ENCODE measurements around the gene ANXA4. TPM values are rescaled to one million over a fixed set of nuclear protein-coding genes. Genes with fewer than 3 reads are reported as not detected.

Gene ANXA4
- total and polyA plus RNA-seq, 4 donors = 19.5 to 61.4 (median 22.6) TPM

GRCh38 chr2:69718338-69718965 is 23.5 kb upstream of the ANXA4 start:
- no peak for DNase-seq (ENCODE audit: low read depth in 4 of 6, low spot score in 6 of 6)
- Histone ChIP-seq H3K27me3 (ENCODE audit: control insufficient read depth, insufficient read depth, low read length) (no peaks in the 10 kb centered on the region), H3K4me3 (ENCODE audit: low read depth, low read length) (no peak overlapping the region), H3K27ac (ENCODE audit: low read depth, low read length) (no peak overlapping the region), H3K9me3 (ENCODE audit: control insufficient read depth, insufficient read depth, low read length) (no peaks in the 10 kb centered on the region), H3K4me1 (ENCODE audit: control insufficient read depth, insufficient read depth, low read length) (peaks cover 6% of the 10 kb centered on the region), H3K36me3 (ENCODE audit: control insufficient read depth, insufficient read depth, low read length) (no peaks in the 10 kb centered on the region)
- 86% methylated on average over 4 of the region's 5 CpGs for WGBS (ENCODE audit: insufficient coverage)

- H3K4me3 ChIP-seq (ENCODE audit: low read depth, low read length) = no peak overlapping the region
- peaks cover 6% of the 10 kb centered on the region for H3K4me1 ChIP-seq (ENCODE audit: control insufficient read depth, insufficient read depth, low read length)
- H3K9me3 ChIP-seq (ENCODE audit: control insufficient read depth, insufficient read depth, low read length) = no peaks in the 10 kb centered on the region
- no peaks in the 10 kb centered on the region for H3K27me3 ChIP-seq (ENCODE audit: control insufficient read depth, insufficient read depth, low read length)
- H3K27ac ChIP-seq (ENCODE audit: low read depth, low read length) = no peak overlapping the region
- WGBS (ENCODE audit: insufficient coverage) = 69% methylated on average over 1 of the region's 1 CpG
- no peak for DNase-seq (ENCODE audit: low read depth in 4 of 6, low spot score in 6 of 6)
- no peaks in the 10 kb centered on the region for H3K36me3 ChIP-seq (ENCODE audit: control insufficient read depth, insufficient read depth, low read length)
Measured at GRCh38 chr2:69720404-69720803, 21.5 kb upstream of the ANXA4 start.

- Histone ChIP-seq H3K36me3 (ENCODE audit: control insufficient read depth, insufficient read depth, low read length) (no peaks in the 10 kb centered on the region), H3K27ac (ENCODE audit: low read depth, low read length) (no peak overlapping the region), H3K4me1 (ENCODE audit: control insufficient read depth, insufficient read depth, low read length) (peaks cover 6% of the 10 kb centered on the region), H3K27me3 (ENCODE audit: control insufficient read depth, insufficient read depth, low read length) (no peaks in the 10 kb centered on the region), H3K9me3 (ENCODE audit: control insufficient read depth, insufficient read depth, low read length) (no peaks in the 10 kb centered on the region), H3K4me3 (ENCODE audit: low read depth, low read length) (no peak overlapping the region)
- 44% methylated on average over 3 of the region's 4 CpGs for WGBS (ENCODE audit: insufficient coverage)
- peak in 2 of 6 donors; percentile 36 to 40 for DNase-seq (ENCODE audit: low read depth in 4 of 6, low spot score in 6 of 6)
Measured at GRCh38 chr2:69721022-69721421, 20.9 kb upstream of the ANXA4 start.

GRCh38 chr2:69723791-69724190 is 18.1 kb upstream of the ANXA4 start:
- H3K4me1 ChIP-seq (ENCODE audit: control insufficient read depth, insufficient read depth, low read length) = no peaks in the 10 kb centered on the region
- H3K27ac ChIP-seq (ENCODE audit: low read depth, low read length) = no peak overlapping the region
- 97% methylated on average over 7 of the region's 14 CpGs for WGBS (ENCODE audit: insufficient coverage)
- no peak overlapping the region for H3K4me3 ChIP-seq (ENCODE audit: low read depth, low read length)
- DNase-seq (ENCODE audit: low read depth in 4 of 6, low spot score in 6 of 6) = no peak
- no peaks in the 10 kb centered on the region for H3K9me3 ChIP-seq (ENCODE audit: control insufficient read depth, insufficient read depth, low read length)
- no peaks in the 10 kb centered on the region for H3K36me3 ChIP-seq (ENCODE audit: control insufficient read depth, insufficient read depth, low read length)
- H3K27me3 ChIP-seq (ENCODE audit: control insufficient read depth, insufficient read depth, low read length) = no peaks in the 10 kb centered on the region

- no peaks in the 10 kb centered on the region for H3K9me3 ChIP-seq (ENCODE audit: control insufficient read depth, insufficient read depth, low read length)
- peak; percentile 66 to 96 (median 78) for DNase-seq (ENCODE audit: low read depth in 4 of 6, low spot score in 6 of 6)
- 0% methylated on average over 8 of the region's 13 CpGs for WGBS (ENCODE audit: insufficient coverage)
- H3K36me3 ChIP-seq (ENCODE audit: control insufficient read depth, insufficient read depth, low read length) = no peaks in the 10 kb centered on the region
- H3K27me3 ChIP-seq (ENCODE audit: control insufficient read depth, insufficient read depth, low read length) = no peaks in the 10 kb centered on the region
- H3K4me3 ChIP-seq (ENCODE audit: low read depth, low read length) = peak overlapping the region; percentile 9
- H3K4me1 ChIP-seq (ENCODE audit: control insufficient read depth, insufficient read depth, low read length) = no peaks in the 10 kb centered on the region
- H3K27ac ChIP-seq (ENCODE audit: low read depth, low read length) = no peak overlapping the region
Measured at GRCh38 chr2:69724540-69725159, 17.3 kb upstream of the ANXA4 start.

GRCh38 chr2:69725706-69726360 is 16.1 kb upstream of the ANXA4 start:
- H3K9me3 ChIP-seq (ENCODE audit: control insufficient read depth, insufficient read depth, low read length) = no peaks in the 10 kb centered on the region
- DNase-seq (ENCODE audit: low read depth in 4 of 6, low spot score in 6 of 6) = no peak
- no peaks in the 10 kb centered on the region for H3K4me1 ChIP-seq (ENCODE audit: control insufficient read depth, insufficient read depth, low read length)
- no CpG with 5 or more reads among the region's 7 CpGs for WGBS (ENCODE audit: insufficient coverage)
- H3K4me3 ChIP-seq (ENCODE audit: low read depth, low read length) = no peak overlapping the region
- H3K27ac ChIP-seq (ENCODE audit: low read depth, low read length) = no peak overlapping the region
- H3K27me3 ChIP-seq (ENCODE audit: control insufficient read depth, insufficient read depth, low read length) = no peaks in the 10 kb centered on the region
- H3K36me3 ChIP-seq (ENCODE audit: control insufficient read depth, insufficient read depth, low read length) = no peaks in the 10 kb centered on the region

GRCh38 chr2:69729266-69729665 is 12.7 kb upstream of the ANXA4 start:
- no peaks in the 10 kb centered on the region for H3K9me3 ChIP-seq (ENCODE audit: control insufficient read depth, insufficient read depth, low read length)
- no peak for DNase-seq (ENCODE audit: low read depth in 4 of 6, low spot score in 6 of 6)
- WGBS (ENCODE audit: insufficient coverage) = 100% methylated on average over 1 of the region's 5 CpGs
- H3K36me3 ChIP-seq (ENCODE audit: control insufficient read depth, insufficient read depth, low read length) = no peaks in the 10 kb centered on the region
- no peaks in the 10 kb centered on the region for H3K4me1 ChIP-seq (ENCODE audit: control insufficient read depth, insufficient read depth, low read length)
- no peaks in the 10 kb centered on the region for H3K27me3 ChIP-seq (ENCODE audit: control insufficient read depth, insufficient read depth, low read length)
- no peak overlapping the region for H3K4me3 ChIP-seq (ENCODE audit: low read depth, low read length)
- H3K27ac ChIP-seq (ENCODE audit: low read depth, low read length) = no peak overlapping the region

- no peak overlapping the region for H3K4me3 ChIP-seq (ENCODE audit: low read depth, low read length)
- no peak for DNase-seq (ENCODE audit: low read depth in 4 of 6, low spot score in 6 of 6)
- WGBS (ENCODE audit: insufficient coverage) = 75% methylated on average over 1 of the region's 5 CpGs
Measured at GRCh38 chr2:69729781-69730180, 12.2 kb upstream of the ANXA4 start.

GRCh38 chr2:69731147-69731970 is 10.6 kb upstream of the ANXA4 start:
- Histone ChIP-seq H3K4me1 (ENCODE audit: control insufficient read depth, insufficient read depth, low read length) (no peaks in the 10 kb centered on the region), H3K27me3 (ENCODE audit: control insufficient read depth, insufficient read depth, low read length) (no peaks in the 10 kb centered on the region), H3K9me3 (ENCODE audit: control insufficient read depth, insufficient read depth, low read length) (no peaks in the 10 kb centered on the region), H3K36me3 (ENCODE audit: control insufficient read depth, insufficient read depth, low read length) (no peaks in the 10 kb centered on the region), H3K4me3 (ENCODE audit: low read depth, low read length) (no peak overlapping the region), H3K27ac (ENCODE audit: low read depth, low read length) (no peak overlapping the region)
- DNase-seq (ENCODE audit: low read depth in 4 of 6, low spot score in 6 of 6) = no peak
- 80% methylated on average over 1 of the region's 6 CpGs for WGBS (ENCODE audit: insufficient coverage)

More at GRCh38 chr2:69729781-69730180, 12.2 kb upstream of the ANXA4 start:
- no peaks in the 10 kb centered on the region for H3K4me1 ChIP-seq (ENCODE audit: control insufficient read depth, insufficient read depth, low read length)
- no peaks in the 10 kb centered on the region for H3K27me3 ChIP-seq (ENCODE audit: control insufficient read depth, insufficient read depth, low read length)
- no peaks in the 10 kb centered on the region for H3K36me3 ChIP-seq (ENCODE audit: control insufficient read depth, insufficient read depth, low read length)
- no peaks in the 10 kb centered on the region for H3K9me3 ChIP-seq (ENCODE audit: control insufficient read depth, insufficient read depth, low read length)
- H3K27ac ChIP-seq (ENCODE audit: low read depth, low read length) = no peak overlapping the region

All from spinal cord (tissue), 10 donors.